T-helper 2 cell treated with Interferon-gamma antibody and Interleukin-4, amounts not matched to agents 100 ng/mL and 5 ng/mL, for 36 hours (primary cell): Measurements from ENCODE around the gene FCN3. TPM values are rescaled to one million over a fixed set of nuclear protein-coding genes. Genes with fewer than 3 reads are reported as not detected.
"Not testable (repeated sequence)": the region's sequence is repeated elsewhere in the genome, so short reads cannot be mapped to it uniquely, and the experiment has no call there.

Experiments used
- intact Hi-C: fragments of 100-400 bp; cut with micrococcal nuclease; formaldehyde crosslinking; loops from one replicate; pipeline ENCODE4 v1.15.1; 2023
- total RNA-seq: library from RNA; stranded (reverse); gene quantifications from 2 replicates; pipeline ENCODE4 v1.2.3, GENCODE V29; 2022

Gene FCN3
- total RNA-seq, 1 donor from 2014 or later, result not detected

- intact Hi-C loops, result loop anchor here (10.0 kb wide), 1 partner anchor 295 kb away; no protein-coding TSS in a partner anchor
These were observed 24.8 kb upstream of the FCN3 start for GRCh38 chr1:27399251-27400025.

DNA sequence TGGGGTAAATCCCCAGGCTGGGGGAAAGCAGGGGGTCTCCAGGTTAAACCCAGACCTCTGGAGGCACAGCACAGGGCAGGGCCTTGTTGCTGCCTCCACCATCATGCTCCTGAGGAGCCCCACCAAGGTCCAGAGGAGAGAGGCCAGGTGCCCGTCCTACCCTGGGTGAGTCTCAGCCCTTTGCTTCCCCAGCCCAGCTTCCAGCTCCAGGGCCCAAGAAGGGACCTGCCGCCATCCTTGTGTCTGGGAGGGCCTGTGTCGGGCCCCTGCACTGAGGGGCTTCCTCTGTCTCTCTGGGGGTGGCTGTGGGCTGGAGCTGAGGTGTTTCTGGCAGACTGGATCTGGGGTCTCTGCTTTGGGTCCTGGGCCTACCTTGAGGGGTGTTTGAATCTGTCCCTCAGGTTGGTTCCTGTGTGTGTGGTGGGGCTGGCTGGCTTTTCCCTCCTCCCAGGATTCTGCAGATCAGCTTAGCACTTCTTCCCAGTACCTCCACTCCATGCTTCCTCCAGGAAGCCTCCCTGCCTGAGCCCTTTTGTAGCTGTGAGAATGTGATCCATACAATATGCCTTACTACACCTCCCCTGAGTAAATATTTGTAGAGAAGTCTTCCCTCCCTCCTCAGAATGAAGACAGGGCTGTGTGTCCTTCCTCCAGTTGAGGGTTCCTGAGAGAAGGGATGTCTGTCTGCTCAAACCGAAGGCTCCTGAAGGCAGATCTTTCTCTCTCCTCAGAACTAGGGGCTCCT lies 24.0 kb upstream of the FCN3 start:
- intact Hi-C loops, result loop anchor here (10.0 kb wide), 1 partner anchor 294 kb away; no protein-coding TSS in a partner anchor

DNA sequence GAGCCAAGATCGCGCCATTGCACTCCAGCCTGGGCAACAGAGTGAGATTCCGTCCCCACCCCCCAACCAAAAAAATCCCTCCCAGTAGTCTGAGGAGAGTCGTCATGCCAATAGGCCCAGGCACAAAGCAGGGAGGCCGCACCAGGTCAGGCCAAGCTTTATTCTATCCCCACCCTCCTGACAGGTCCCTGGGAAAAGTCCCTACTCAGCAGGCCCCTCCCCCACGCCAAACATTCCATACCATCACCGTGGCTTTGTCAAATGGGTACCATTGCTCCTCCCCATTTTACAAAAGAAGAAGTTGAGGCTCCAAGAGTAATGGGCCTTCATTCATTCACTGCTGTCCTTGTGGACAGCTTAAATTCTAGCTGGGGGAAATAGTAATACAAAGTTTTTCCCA lies 23.1 kb upstream of the FCN3 start:
- intact Hi-C loops, result loop anchor here (10.0 kb wide), 1 partner anchor 293 kb away; no protein-coding TSS in a partner anchor

- intact Hi-C loops, result loop anchor here (10.0 kb wide), 1 partner anchor 292 kb away; no protein-coding TSS in a partner anchor
These were observed 22.5 kb upstream of the FCN3 start for GRCh38 chr1:27397110-27397509.

DNA sequence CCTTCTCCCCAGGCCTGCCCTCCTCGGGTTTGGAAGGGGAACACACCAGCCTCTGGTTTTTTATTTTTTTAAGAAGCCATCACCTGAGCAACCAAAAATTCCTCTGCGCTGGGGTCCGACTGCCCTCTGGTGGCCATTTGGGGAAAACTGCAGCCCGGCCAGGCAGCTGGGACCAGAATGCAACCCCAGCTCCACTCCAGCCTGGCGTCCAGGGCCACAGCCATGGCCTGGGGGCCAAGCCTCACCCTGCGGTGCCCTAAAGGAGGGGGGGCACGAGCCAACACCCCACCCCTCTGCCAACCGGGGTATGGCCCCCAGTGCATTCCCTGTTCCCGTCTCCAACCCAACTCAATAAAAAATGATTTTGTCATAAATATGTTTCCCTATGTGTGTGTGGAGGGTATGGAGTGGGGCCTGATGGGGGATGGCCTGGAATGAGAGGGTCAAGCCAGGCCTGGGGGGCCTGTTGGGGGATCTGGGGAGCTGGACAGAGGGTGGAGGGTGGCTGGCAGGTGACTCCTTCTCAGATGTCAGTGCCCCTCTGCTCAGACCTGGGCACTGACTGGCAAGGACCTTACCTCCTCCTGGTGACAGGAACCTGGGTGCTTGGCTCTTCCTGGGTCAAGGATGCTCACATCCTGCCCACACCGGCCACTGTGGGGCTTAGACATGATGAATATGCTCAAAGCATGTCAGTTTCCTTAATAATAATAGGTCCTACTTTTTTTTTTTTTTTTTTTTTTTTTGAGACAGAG lies 21.0 kb upstream of the FCN3 start:
- intact Hi-C loops, result loop anchor here (1.0 to 10.0 kb wide), 4 partner anchors 63 to 351 kb away; no protein-coding TSS in a partner anchor

- intact Hi-C loops, result loop anchor here (1.0 to 10.0 kb wide), 5 partner anchors 62 to 350 kb away; partner anchors contain the start of gene TMEM222
These were observed 20.3 kb upstream of the FCN3 start for GRCh38 chr1:27394925-27395324.

- intact Hi-C loops, result loop anchor here (2.0 to 10.0 kb wide), 4 partner anchors 61 to 349 kb away; partner anchors contain the start of gene TMEM222
These were observed 19.6 kb upstream of the FCN3 start for GRCh38 chr1:27394282-27394658.

GRCh38 chr1:27393641-27394281 lies 19.1 kb upstream of the FCN3 start:
- intact Hi-C loops, result loop anchor here (2.0 to 10.0 kb wide), 6 partner anchors 61 to 349 kb away; partner anchors contain the start of genes AHDC1 and TMEM222

GRCh38 chr1:27392778-27393635 lies 18.4 kb upstream of the FCN3 start:
- intact Hi-C loops, result loop anchor here (1.0 to 10.0 kb wide), 6 partner anchors 28 to 288 kb away; partner anchors contain the start of genes AHDC1 and TMEM222

DNA sequence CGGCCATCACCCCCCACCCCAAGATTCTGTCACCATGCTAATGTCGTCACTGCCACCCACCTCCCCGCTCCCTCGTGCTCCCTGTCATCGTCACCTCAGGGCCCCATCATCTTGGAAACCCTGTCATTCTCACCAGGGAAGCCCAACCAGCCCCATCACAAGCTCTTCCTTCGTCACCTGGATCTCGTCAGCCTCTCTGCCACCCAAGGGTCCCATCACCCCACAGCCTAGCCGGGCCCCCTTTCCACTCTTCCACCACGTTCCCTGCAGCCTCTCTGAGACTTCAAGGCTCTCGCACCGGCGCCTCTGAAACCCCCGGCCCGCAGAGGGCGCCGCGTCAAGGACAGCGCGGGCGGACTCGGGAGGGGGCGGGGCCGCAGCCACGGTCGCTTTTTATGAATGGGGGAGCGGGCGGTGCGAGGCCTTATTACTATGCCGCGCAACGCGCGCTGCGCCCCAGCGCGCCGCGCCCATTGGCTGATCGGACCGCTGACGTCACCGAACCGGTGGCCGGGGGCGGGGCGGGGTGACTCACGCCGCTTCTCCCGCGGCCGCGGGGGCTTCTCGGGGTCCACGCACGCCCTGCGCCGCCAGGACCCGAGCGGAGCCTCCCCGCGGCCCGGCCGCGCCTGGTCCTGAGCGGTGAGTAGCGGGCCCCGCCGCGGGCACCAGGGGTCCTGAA lies 17.6 kb upstream of the FCN3 start, which contains the start of gene GPR3:
TSS of gene GPR3 (plus strand) at position 527 of the 682 bp plus-strand sequence. CDS start 1,177 bp downstream, outside the sequence.
- intact Hi-C loops, result loop anchor here (1.0 to 10.0 kb wide), 6 partner anchors 27 to 287 kb away; partner anchors contain the start of genes AHDC1 and TMEM222

GRCh38 chr1:27391511-27392095 lies 17.0 kb upstream of the FCN3 start:
- intact Hi-C loops, result loop anchor here (1.0 to 10.0 kb wide), 6 partner anchors 26 to 287 kb away; partner anchors contain the start of genes AHDC1 and TMEM222

DNA sequence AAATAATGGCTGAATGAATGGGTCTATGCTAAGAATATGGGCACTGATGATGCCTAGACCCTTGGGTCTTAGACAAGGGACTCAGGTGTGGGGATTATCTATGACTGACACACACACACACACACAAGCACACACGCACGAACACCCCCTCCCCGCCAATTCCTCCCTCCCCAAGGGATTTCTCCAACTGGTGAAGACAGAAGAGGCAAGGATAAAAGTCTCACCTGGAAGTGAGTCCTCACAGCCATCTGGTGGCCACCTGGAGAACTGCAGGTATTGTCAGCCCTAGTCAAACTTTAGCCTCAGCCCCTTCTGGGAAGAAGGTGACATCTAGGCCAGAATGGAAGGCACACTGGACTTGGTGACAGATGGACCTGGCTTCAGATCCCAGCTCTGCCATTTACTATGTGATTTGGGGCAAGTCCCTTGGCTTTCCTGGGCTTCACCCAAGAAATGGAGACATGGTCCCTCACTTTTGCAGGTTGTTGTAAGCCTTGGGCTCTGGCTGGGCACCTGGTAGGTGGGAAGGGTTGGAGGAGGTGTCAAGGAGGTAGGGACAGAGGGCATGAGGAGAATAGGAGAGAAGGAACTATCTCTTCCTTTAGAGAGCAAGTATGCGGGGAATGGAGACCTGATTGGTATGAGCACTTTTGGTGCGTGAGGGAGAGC lies 13.8 kb upstream of the FCN3 start:
- intact Hi-C loops, result loop anchor here (1.0 kb wide), 1 partner anchor 87 kb away; no protein-coding TSS in a partner anchor

GRCh38 chr1:27384797-27385196 lies 10.2 kb upstream of the FCN3 start:
- intact Hi-C loops, result not testable (repeated sequence)

DNA sequence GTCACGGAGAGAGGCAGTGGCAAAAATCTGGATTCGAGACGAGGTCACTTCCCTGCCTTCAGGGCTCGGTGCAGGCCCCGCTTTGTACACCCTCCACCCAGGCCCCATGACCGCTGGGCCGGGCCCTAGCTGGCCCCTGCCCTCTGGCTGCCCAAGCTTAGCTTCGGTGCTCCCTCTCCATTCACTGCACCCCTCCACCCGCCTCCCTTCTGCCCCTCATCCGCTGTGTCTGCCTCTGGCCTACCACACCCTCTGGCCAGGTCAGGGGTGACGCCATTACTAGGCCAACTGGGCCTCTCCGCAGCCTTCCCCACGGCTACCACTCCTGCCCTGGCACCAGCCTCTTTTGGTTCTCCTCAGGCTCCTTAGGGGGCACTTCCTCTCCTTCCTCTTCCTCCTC lies 9.0 kb upstream of the FCN3 start:
- intact Hi-C loops, result no loop called here

GRCh38 chr1:27383039-27383605 lies 8.5 kb upstream of the FCN3 start, which contains the start of gene CD164L2:
CD164L2 (minus strand) TSS chr1:27383333; CDS start chr1:27383239, 94 bp downstream.
- intact Hi-C loops, result no loop called here

DNA sequence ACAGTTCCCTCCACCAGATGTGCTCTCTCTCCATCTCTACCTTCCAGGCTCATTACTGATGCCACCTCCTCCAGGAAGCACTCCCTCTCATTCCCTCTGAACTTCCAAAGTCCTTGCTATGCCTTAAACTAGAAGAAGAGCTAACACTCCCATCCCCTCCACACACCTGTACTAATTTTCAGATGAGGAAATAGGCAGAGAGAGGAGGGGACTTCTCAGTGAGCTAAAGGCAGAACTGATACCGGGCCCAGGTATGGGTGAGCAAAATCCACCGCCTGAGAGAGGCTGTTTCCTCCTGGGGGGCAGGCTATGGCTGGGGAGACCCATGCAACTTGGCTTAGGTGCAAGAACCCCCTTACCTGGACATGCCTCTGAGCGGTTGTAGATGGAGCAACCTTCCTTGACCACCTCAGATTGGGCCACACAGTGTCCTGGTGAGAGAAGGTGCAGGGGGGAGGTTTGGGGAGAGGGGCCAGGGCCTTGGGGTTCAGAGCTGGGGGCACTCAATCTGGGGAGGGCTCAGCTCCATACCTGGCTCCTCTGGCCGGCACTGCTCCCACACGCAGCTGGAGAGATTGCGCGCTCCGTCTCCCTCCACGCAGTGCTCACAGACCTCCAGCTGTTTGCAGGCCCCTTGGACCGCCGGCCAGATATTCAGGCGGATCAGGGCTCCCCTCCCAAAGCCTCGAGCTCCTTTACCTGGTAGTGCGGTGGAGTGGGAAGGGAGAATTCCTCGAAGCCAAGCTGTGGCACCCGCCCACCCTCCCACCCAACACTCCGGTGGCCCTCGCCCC lies 7.5 kb upstream of the FCN3 start:
- intact Hi-C loops, result no loop called here
